ENCODE results near the gene PDK4. TPM values are rescaled to one million over a fixed set of nuclear protein-coding genes. Genes with fewer than 3 reads are reported as not detected.

PDK4 gene
- total and polyA plus RNA-seq, 2 of the 13 experiments (the other 11 are each of a cell fraction or from before 2014, with no cell fraction given), result 0.04 TPM; not detected in 1

GRCh38 chr7:95590387-95591248 is 5.7 kb downstream of the PDK4 start (continued):
- TF ChIP-seq ZNF713 (CRISPR knock-in tag; IDR thresholded peaks at IDR 0.05) (no peak), SNAPC5 (CRISPR knock-in tag; IDR thresholded peaks at IDR 0.05; ENCODE audit: borderline replicate concordance) (no peak), ZNF616 (CRISPR knock-in tag; IDR thresholded peaks at IDR 0.05; ENCODE audit: low read depth) (no peak), MNT (IDR thresholded peaks at IDR 0.05) (no peak), ZNF577 (CRISPR knock-in tag; IDR thresholded peaks at IDR 0.05; ENCODE audit: borderline replicate concordance, low read depth) (no peak), NR0B2 (CRISPR knock-in tag; IDR thresholded peaks at IDR 0.05) (no peak), ZSCAN31 (CRISPR knock-in tag; IDR thresholded peaks at IDR 0.05; ENCODE audit: low read depth) (no peak), SNRNP70 (IDR thresholded peaks at IDR 0.05; ENCODE audit: low read depth, low read length) (no peak), ZNF672 (CRISPR knock-in tag; IDR thresholded peaks at IDR 0.05) (no peak), TCF12 (IDR thresholded peaks at IDR 0.05) (no peak), TCF12 (CRISPR knock-in tag; IDR thresholded peaks at IDR 0.05) (no peak), ZNF10 (CRISPR knock-in tag; IDR thresholded peaks at IDR 0.05; ENCODE audit: borderline replicate concordance, low read depth) (no peak), ZNF569 (CRISPR knock-in tag; IDR thresholded peaks at IDR 0.05; ENCODE audit: borderline replicate concordance) (no peak; the same call in 1 of the 2 replicates), E2F5 (CRISPR knock-in tag; conservative IDR thresholded peaks at IDR 0.05) (no peak), ELK4 (CRISPR knock-in tag; IDR thresholded peaks at IDR 0.05; ENCODE audit: borderline replicate concordance) (no peak), ZNF275 (CRISPR knock-in tag; IDR thresholded peaks at IDR 0.05; ENCODE audit: borderline replicate concordance) (no peak), PTBP1 (IDR thresholded peaks at IDR 0.05; ENCODE audit: low read depth, low read length, poor library complexity, severe bottlenecking) (no peak)
- TF ChIP-seq, protein P1, sequence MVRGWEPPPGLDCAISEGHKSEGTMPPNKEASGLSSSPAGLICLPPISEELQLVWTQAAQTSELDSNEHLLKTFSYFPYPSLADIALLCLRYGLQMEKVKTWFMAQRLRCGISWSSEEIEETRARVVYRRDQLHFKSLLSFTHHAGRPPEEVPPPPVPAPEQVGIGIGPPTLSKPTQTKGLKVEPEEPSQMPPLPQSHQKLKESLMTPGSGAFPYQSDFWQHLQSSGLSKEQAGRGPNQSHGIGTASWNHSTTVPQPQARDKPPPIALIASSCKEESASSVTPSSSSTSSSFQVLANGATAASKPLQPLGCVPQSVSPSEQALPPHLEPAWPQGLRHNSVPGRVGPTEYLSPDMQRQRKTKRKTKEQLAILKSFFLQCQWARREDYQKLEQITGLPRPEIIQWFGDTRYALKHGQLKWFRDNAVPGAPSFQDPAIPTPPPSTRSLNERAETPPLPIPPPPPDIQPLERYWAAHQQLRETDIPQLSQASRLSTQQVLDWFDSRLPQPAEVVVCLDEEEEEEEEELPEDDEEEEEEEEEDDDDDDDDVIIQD (CRISPR knock-in tag; IDR thresholded peaks at IDR 0.05; ENCODE audit: low read depth), result 0 out of 2 replicates have a peak, but pooled peaks have one; percentile 62
- TF ChIP-seq, protein P2, sequence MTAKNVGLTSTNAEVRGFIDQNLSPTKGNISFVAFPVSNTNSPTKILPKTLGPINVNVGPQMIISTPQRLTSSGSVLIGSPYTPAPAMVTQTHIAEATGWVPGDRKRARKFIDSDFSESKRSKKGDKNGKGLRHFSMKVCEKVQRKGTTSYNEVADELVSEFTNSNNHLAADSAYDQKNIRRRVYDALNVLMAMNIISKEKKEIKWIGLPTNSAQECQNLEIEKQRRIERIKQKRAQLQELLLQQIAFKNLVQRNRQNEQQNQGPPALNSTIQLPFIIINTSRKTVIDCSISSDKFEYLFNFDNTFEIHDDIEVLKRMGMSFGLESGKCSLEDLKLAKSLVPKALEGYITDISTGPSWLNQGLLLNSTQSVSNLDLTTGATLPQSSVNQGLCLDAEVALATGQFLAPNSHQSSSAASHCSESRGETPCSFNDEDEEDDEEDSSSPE (CRISPR knock-in tag; IDR thresholded peaks at IDR 0.05), result no peak
